H1 (cell line): ENCODE data around the gene ZNF500. TPM values are rescaled to one million over a fixed set of nuclear protein-coding genes. Genes with fewer than 3 reads are reported as not detected.

Source experiments
- CTCF ChIA-PET: fragments of 300-600 bp; sonication (Branson Sonifier 250); formaldehyde crosslinking; loops from one replicate; lab custom pipeline; 2021; ENCODE audit not compliant: partially characterized antibody; lab: Charles Lee
- POLR2A ChIA-PET: fragments of 300-600 bp; sonication (Branson Sonifier 250); formaldehyde crosslinking; loops from one replicate; lab custom pipeline; 2021; ENCODE audit warnings: inconsistent platforms; ENCODE audit not compliant: partially characterized antibody; lab: Charles Lee
- DNase-seq, 2 experiments: peaks; one replicate each; pipeline versions ENCODE4 v3.0.0 to v3.0.0-alpha.2; 2010 to 2022; ENCODE audit warnings: low spot score in 2 of 2, low read depth in 1 of 2, mixed read lengths in 1 of 2
- FAIRE-seq: peaks from 2 replicates; lab custom pipeline; 2011; peaks lifted over from hg19 to GRCh38; lab: Jason Lieb, UNC
- H2AFZ ChIP-seq: 2 replicates; pipeline ENCODE4 v1.8.1; 2012; ENCODE audit warnings: low read length, inconsistent platforms
- H2AK5ac ChIP-seq: 2 replicates; pipeline ENCODE4 v1.6.1; 2013; ENCODE audit warnings: low read depth, low read length
- H2BK120ac ChIP-seq: replicated peaks from 2 replicates; pipeline ENCODE3; 2013; ENCODE audit warnings: low read depth, low read length, inconsistent platforms
- H2BK12ac ChIP-seq: 2 replicates; pipeline ENCODE4 v1.6.1; 2013; ENCODE audit warnings: low read depth, low read length
- H2BK15ac ChIP-seq: 2 replicates; pipeline ENCODE4 v1.6.1; 2013; ENCODE audit warnings: low read length
- H2BK20ac ChIP-seq: 2 replicates; pipeline ENCODE4 v1.6.1; 2013; ENCODE audit warnings: low read length
- H2BK5ac ChIP-seq: 2 replicates; pipeline ENCODE4 v1.6.1; 2013; ENCODE audit warnings: low read depth, low read length
- H3K14ac ChIP-seq: 2 replicates; pipeline ENCODE4 v1.6.1; 2013; ENCODE audit warnings: inconsistent platforms; ENCODE audit not compliant: insufficient read length
- H3K18ac ChIP-seq: 2 replicates; pipeline ENCODE4 v1.6.1; 2013; ENCODE audit warnings: low read length; ENCODE audit errors: extremely low read depth
- H3K23ac ChIP-seq: 2 replicates; pipeline ENCODE4 v1.6.1; 2013; ENCODE audit warnings: inconsistent platforms; ENCODE audit not compliant: insufficient read length
- H3K23me2 ChIP-seq: 2 replicates; pipeline ENCODE4 v1.6.1; 2013; ENCODE audit warnings: low read depth, low read length
- H3K27ac ChIP-seq: 2 replicates; pipeline ENCODE4 v1.6.1; 2011; ENCODE audit warnings: low read depth, low read length, inconsistent platforms
- H3K27me3 ChIP-seq, 4 experiments: replicated peaks in 1 of 4; 1 replicate in 1 of 4; 2 replicates in 3 of 4; pipeline versions ENCODE4 v1.6.1 to v1.8.1; 2011 to 2013; ENCODE audit warnings: low read length in 3 of 4, mild to moderate bottlenecking in 3 of 4, inconsistent platforms in 2 of 4, mixed read lengths in 2 of 4, moderate library complexity in 1 of 4; ENCODE audit not compliant: control insufficient read depth in 3 of 4, insufficient read depth in 3 of 4; ENCODE audit errors: extremely low read depth in 1 of 4
- H3K36me3 ChIP-seq, 4 experiments: 2 replicates each; pipeline versions ENCODE4 v1.6.1 to v1.8.1; 2011 to 2013; ENCODE audit warnings: mild to moderate bottlenecking in 4 of 4, low read length in 3 of 4, moderate library complexity in 2 of 4, control low read depth in 1 of 4, inconsistent platforms in 1 of 4; ENCODE audit not compliant: insufficient read depth in 4 of 4, control insufficient read depth in 2 of 4
- H3K4ac ChIP-seq: replicated peaks from 2 replicates; pipeline ENCODE3; 2013; ENCODE audit warnings: low read length, low read depth, mixed read lengths, inconsistent platforms; ENCODE audit not compliant: insufficient read length
- H3K4me1 ChIP-seq, 4 experiments: replicated peaks in 1 of 4; 1 replicate in 1 of 4; 2 replicates in 3 of 4; pipeline versions ENCODE4 v1.6.1 to v1.8.1; 2011 to 2013; ENCODE audit warnings: low read length in 3 of 4, inconsistent platforms in 2 of 4, mixed read lengths in 1 of 4; ENCODE audit not compliant: insufficient read depth in 4 of 4, control insufficient read depth in 3 of 4
- H3K4me2 ChIP-seq, 2 experiments: 2 replicates each; pipeline versions ENCODE4 v1.6.1 to v1.8.1; 2011 to 2013; ENCODE audit warnings: low read depth in 2 of 2, low read length in 2 of 2, control low read depth in 1 of 2, inconsistent platforms in 1 of 2, mild to moderate bottlenecking in 1 of 2; ENCODE audit not compliant: insufficient read depth in 1 of 2
- H3K4me3 ChIP-seq, 4 experiments: fragments of 200-600, 300-600 bp in 1 of 4; sonication (generic), shearing (Covaris generic), sonication (Bioruptor Twin) in 1 of 4; 2 replicates each; pipeline versions ENCODE4 v1.5.1 to v1.8.1; 2011 to 2016; ENCODE audit warnings: low read length in 4 of 4, low read depth in 3 of 4, control low read depth in 2 of 4, inconsistent platforms in 2 of 4, mild to moderate bottlenecking in 2 of 4, mixed read lengths in 1 of 4, moderate library complexity in 1 of 4; ENCODE audit not compliant: insufficient read depth in 2 of 4; ENCODE audit errors: extremely low read depth in 1 of 4
- H3K56ac ChIP-seq: replicated peaks from 2 replicates; pipeline ENCODE3; 2013; ENCODE audit warnings: low read depth, mild to moderate bottlenecking, mixed read lengths, low read length, inconsistent platforms; ENCODE audit not compliant: insufficient read length
- H3K79me1 ChIP-seq: 2 replicates; pipeline ENCODE4 v1.6.1; 2013; ENCODE audit warnings: low read depth, low read length, control low read depth
- H3K79me2 ChIP-seq, 2 experiments: 2 replicates each; pipeline versions ENCODE4 v1.6.1 to v1.8.1; 2012 to 2013; ENCODE audit warnings: low read length in 2 of 2, mild to moderate bottlenecking in 2 of 2, inconsistent platforms in 1 of 2; ENCODE audit not compliant: insufficient read depth in 2 of 2, control insufficient read depth in 1 of 2
- H3K9ac ChIP-seq, 4 experiments: replicated peaks in 1 of 4; 1 replicate in 1 of 4; 2 replicates in 3 of 4; pipeline versions ENCODE4 v1.6.1 to v1.8.1; 2011 to 2013; ENCODE audit warnings: low read depth in 3 of 4, low read length in 3 of 4, control low read depth in 2 of 4, mild to moderate bottlenecking in 2 of 4, moderate library complexity in 2 of 4, inconsistent platforms in 1 of 4; ENCODE audit errors: extremely low read depth in 1 of 4
- H3K9me3 ChIP-seq, 2 experiments: 2 replicates each; pipeline versions ENCODE4 v1.6.1 to v1.8.1; 2012 to 2013; ENCODE audit warnings: mild to moderate bottlenecking in 2 of 2, moderate library complexity in 2 of 2, control low read depth in 1 of 2, inconsistent platforms in 1 of 2, low read depth in 1 of 2, low read length in 1 of 2, mixed read lengths in 1 of 2; ENCODE audit not compliant: insufficient read depth in 2 of 2
- H4K20me1 ChIP-seq, 2 experiments: replicated peaks in 1 of 2; 2 replicates each; pipeline versions ENCODE3 to v1.8.1; 2011 to 2013; ENCODE audit warnings: inconsistent platforms in 2 of 2, low read length in 2 of 2, mild to moderate bottlenecking in 1 of 2; ENCODE audit not compliant: insufficient read depth in 2 of 2, control insufficient read depth in 1 of 2
- H4K5ac ChIP-seq: 2 replicates; pipeline ENCODE4 v1.6.1; 2013; ENCODE audit warnings: low read length, low read depth, mixed read lengths, inconsistent platforms; ENCODE audit not compliant: insufficient read length
- H4K8ac ChIP-seq: 2 replicates; pipeline ENCODE4 v1.8.0; 2013; ENCODE audit warnings: mild to moderate bottlenecking, moderate library complexity, low read length, inconsistent platforms; ENCODE audit not compliant: insufficient read depth; ENCODE audit errors: extremely low read depth
- H4K91ac ChIP-seq: replicated peaks from 2 replicates; pipeline ENCODE3; 2013; ENCODE audit warnings: low read length, mixed read lengths, inconsistent platforms; ENCODE audit not compliant: insufficient read length
- BCL11A ChIP-seq, 2 experiments: IDR thresholded peaks; one replicate each; pipeline ENCODE4 v1.6.1; 2011; ENCODE audit warnings: low read depth in 2 of 2, low read length in 2 of 2, mild to moderate bottlenecking in 2 of 2
- GTF2F1 ChIP-seq: IDR thresholded peaks from 2 replicates; pipeline ENCODE4 v1.6.1; 2012; ENCODE audit warnings: low read depth, low read length, improper control_type of control experiment, borderline replicate concordance
- NANOG ChIP-seq: IDR thresholded peaks from 2 replicates; pipeline ENCODE4 v1.6.1; 2011; ENCODE audit warnings: low read length, low read depth, mild to moderate bottlenecking, inconsistent platforms; ENCODE audit not compliant: insufficient read depth, poor library complexity, severe bottlenecking
- TBP ChIP-seq: IDR thresholded peaks from 2 replicates; pipeline ENCODE4 v1.6.1; 2011; ENCODE audit warnings: low read depth, low read length, improper control_type of control experiment
- WGBS, 2 experiments: shearing (Covaris generic) in 1 of 2; methylation state at CpG; one replicate each; pipeline versions ENCODE4 v1.1.6 to v1.1.7; 2013 to 2015; ENCODE audit warnings: low lambda C conversion rate in 2 of 2, mixed read lengths in 2 of 2, inconsistent platforms in 1 of 2, low coverage in 1 of 2, missing lambda C conversion rate in 1 of 2; ENCODE audit not compliant: insufficient replicate concordance in 2 of 2, insufficient coverage in 1 of 2, insufficient read length in 1 of 2; ENCODE audit errors: extremely low coverage in 1 of 2, missing lambda C conversion rate in 1 of 2; 5-methylcytosine and 5-hydroxymethylcytosine counted together
- polyA plus RNA-seq, 7 experiments: library from polyadenylated mRNA; depleted of rRNA in 3 of 7; stranded (reverse) in 5 of 7; unstranded in 2 of 7; fragments of >200 nt in 5 of 7; fragments of 200-250 nt in 2 of 7; gene quantifications; 1 replicate in 5 of 7; 2 replicates in 1 of 7; 4 replicates in 1 of 7; pipeline versions ENCODE4 v1.2.1 to v1.2.3, GENCODE V29; 2011 to 2013; ENCODE audit warnings: missing spikeins in 2 of 7, mixed read lengths in 2 of 7
- total RNA-seq: library from RNA; stranded (reverse); fragmentation: NEBNext Ultra II Directional; extraction: Animal tissue kit (Norgen Biotek cat#: 25700); gene quantifications from 2 replicates; pipeline ENCODE4 v1.2.1, GENCODE V29; 2021

The ZNF500 gene
- total and polyA plus RNA-seq, 2 of the 8 experiments (the other 6 are each of a cell fraction or from before 2014, with no cell fraction given): 10.3 to 10.4 TPM

- Histone ChIP-seq H4K5ac (peak overlapping the region; percentile 82), H3K4ac (no peak overlapping the region), H3K79me2 (peaks cover 0 to 15% of the 10 kb centered on the region in 2 experiments; a peak in 2 of 4 replicates), H3K23me2 (peaks cover 13% of the 10 kb centered on the region), H3K27ac (peak overlapping the region; percentile 63; the same call in 1 of the 2 replicates), H4K20me1 (peaks cover 0 to 7% of the 10 kb centered on the region in 2 experiments), H2BK20ac (no peak overlapping the region), H3K4me1 (peaks cover 0 to 3% (median 1%) of the 10 kb centered on the region in 4 experiments; a peak in 2 of 7 replicates), H4K8ac (no peak overlapping the region), H3K4me3 (peak overlapping the region; percentile 37 to 99 (median 74)), H3K56ac (peak overlapping the region; percentile 74), H2BK15ac (peak overlapping the region; percentile 75), H2BK12ac (no peak overlapping the region), H2AFZ (0 out of 2 replicates have a peak overlapping the region, but pooled peaks have one; percentile 51), H3K36me3 (peaks cover 0 to 5% (median 4%) of the 10 kb centered on the region in 4 experiments; a peak in 6 of 8 replicates), H3K18ac (peak overlapping the region; percentile 71; the same call in 1 of the 2 replicates), H3K4me2 (peak overlapping the region; percentile 68 to 85), H3K14ac (no peak overlapping the region), H3K27me3 (no peaks in the 10 kb centered on the region), H2BK120ac (no peak overlapping the region), H3K79me1 (peaks cover 5% of the 10 kb centered on the region; the same call in 1 of the 2 replicates), H2AK5ac (no peak overlapping the region), H2BK5ac (peak overlapping the region; percentile 80), H3K9me3 (no peaks in the 10 kb centered on the region), H3K9ac (peak overlapping the region in 3 of 4 experiments; percentile 46 to 88 (median 48); a peak in 5 of 7 replicates), H4K91ac (peak overlapping the region; percentile 88), H3K23ac (no peak overlapping the region)
- FAIRE-seq: no peak
- no peak for TF ChIP-seq BCL11A (IDR thresholded peaks at IDR 0.05; ENCODE audit: low read depth in 2 of 2, low read length in 2 of 2)
- TF ChIP-seq TBP: no peak
- TF ChIP-seq GTF2F1: no peak
- TF ChIP-seq NANOG: no peak
- 70% methylated on average over 17 of the region's 17 CpGs; no CpG with 5 or more reads in 1 of the 2 experiments for WGBS, 2 experiments
- POLR2A ChIA-PET: interaction anchor here (0.7 to 2.0 kb wide), 14 partner anchors 15 to 175 kb away, joined by 3 to 8 read pairs (median 4); partner anchors contain the start of genes ANKS3, DNAAF8, MGRN1 and NUDT16L1
- CTCF ChIA-PET: no interaction called here
- DNase-seq: no peak
These were observed 1.0 kb upstream of the ZNF500 start for GRCh38 chr16:4767872-4768548.
